Mesodermal cell (in vitro differentiated cells): Measurements from ENCODE around the gene VAC14.

Source experiments
- H3K27ac ChIP-seq: 2 replicates; pipeline ENCODE4 v1.7.0; 2013; ENCODE audit warnings: mild to moderate bottlenecking, low read depth, low read length, moderate library complexity; ENCODE audit not compliant: severe bottlenecking
- H3K36me3 ChIP-seq: 2 replicates; pipeline ENCODE4 v1.7.1; 2013; ENCODE audit warnings: mild to moderate bottlenecking, low read length, moderate library complexity; ENCODE audit not compliant: control insufficient read depth, insufficient read depth
- H3K4me1 ChIP-seq: one replicate; pipeline ENCODE4 v1.7.1; 2013; ENCODE audit warnings: mild to moderate bottlenecking, low read length; ENCODE audit not compliant: insufficient read depth, control insufficient read depth, poor library complexity, severe bottlenecking
- H3K4me3 ChIP-seq: 2 replicates; pipeline ENCODE4 v1.7.0; 2013; ENCODE audit warnings: low read length, control low read depth, mild to moderate bottlenecking; ENCODE audit not compliant: insufficient read depth, poor library complexity, severe bottlenecking; ENCODE audit errors: extremely low read depth
- H3K9me3 ChIP-seq: 2 replicates; pipeline ENCODE4 v1.7.1; 2013; ENCODE audit warnings: mild to moderate bottlenecking, low read length, moderate library complexity; ENCODE audit not compliant: control insufficient read depth
- WGBS, 2 experiments: methylation state at CpG; one replicate each; pipeline ENCODE4 v1.1.5; 2013; ENCODE audit warnings: missing lambda C conversion rate in 2 of 2; ENCODE audit not compliant: insufficient coverage in 2 of 2; 5-methylcytosine and 5-hydroxymethylcytosine counted together

The VAC14 gene

DNA sequence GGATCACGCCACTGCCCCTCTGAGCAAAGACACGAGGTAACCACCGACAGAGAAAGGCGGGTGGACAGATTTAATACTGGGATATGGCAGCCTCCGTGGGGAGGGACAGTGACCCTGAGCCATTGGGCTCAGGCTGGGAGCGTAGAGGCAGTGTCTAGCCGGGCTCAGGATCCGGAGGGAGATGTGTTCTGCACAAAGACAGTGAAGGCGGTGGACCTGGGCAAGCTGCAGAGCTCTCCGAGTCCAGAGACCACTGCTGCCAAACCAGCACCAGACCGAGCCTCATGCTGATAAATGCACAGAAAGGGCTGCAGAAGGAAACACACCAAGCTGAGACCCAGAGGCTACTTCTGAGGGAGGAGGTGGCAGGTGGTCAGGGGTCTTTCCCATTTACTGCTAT is 88.6 kb downstream of the VAC14 start:
- 91 to 95% methylated on average over 10 to 11 of the region's 11 CpGs for WGBS, 2 experiments

DNA sequence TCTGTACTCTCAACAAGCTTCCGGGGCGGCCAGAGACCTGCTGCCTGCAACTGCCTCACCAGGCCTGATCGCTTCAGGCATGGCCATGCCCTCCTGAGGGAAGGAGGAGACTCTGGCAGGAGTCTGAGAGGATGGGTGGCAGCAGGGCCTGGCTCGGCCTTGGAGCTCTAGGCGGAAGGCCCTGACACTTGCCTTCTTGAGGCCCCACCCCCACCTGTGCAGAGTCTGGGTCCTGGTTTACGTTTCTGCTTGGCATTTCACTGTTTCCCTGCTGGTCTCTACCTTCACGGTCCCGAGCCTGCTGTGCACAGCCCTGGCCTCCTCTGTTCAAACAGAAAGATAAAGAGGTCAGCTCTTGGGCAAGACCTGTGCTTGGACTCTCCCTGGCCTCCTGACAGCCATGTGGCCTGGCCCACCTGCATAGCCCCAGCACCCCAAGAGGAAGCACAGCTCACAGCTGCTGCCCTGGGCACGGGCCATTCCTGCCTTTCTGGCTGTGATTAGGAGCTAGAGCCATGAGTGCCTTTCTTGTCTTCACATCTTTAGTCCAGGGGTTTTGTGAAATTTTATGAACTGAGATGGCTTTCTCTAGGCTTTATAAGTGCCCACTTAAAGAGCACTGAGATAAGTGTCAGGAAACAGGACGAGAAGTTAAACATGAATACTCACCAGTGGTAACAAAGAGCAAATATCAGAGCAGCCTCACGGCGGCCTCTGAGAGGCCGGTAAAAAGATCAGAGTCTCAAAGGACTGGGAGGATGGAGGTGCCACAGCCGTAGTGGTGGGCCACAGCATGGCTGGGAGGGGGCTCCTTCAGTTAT is 89.5 kb downstream of the VAC14 start:
- Histone ChIP-seq H3K9me3 (no peaks in the 10 kb centered on the region), H3K36me3 (no peaks in the 10 kb centered on the region), H3K4me1 (peaks cover 55% of the 10 kb centered on the region), H3K27ac (no peak overlapping the region), H3K4me3 (no peak overlapping the region)
- WGBS, 2 experiments = 86 to 93% methylated on average over 10 to 12 of the region's 14 CpGs

More for the DNA sequence above, 88.6 kb downstream of the VAC14 start:
- Histone ChIP-seq H3K36me3 (no peaks in the 10 kb centered on the region), H3K4me3 (no peak overlapping the region), H3K4me1 (peaks cover 49% of the 10 kb centered on the region), H3K27ac (no peak overlapping the region), H3K9me3 (no peaks in the 10 kb centered on the region)

GRCh38 chr16:70710422-70711210 is 90.3 kb downstream of the VAC14 start:
- Histone ChIP-seq H3K4me1 (peaks cover 52% of the 10 kb centered on the region), H3K27ac (no peak overlapping the region), H3K9me3 (no peaks in the 10 kb centered on the region), H3K4me3 (no peak overlapping the region), H3K36me3 (no peaks in the 10 kb centered on the region)
- WGBS, 2 experiments = 94 to 95% methylated on average over 31 of the region's 31 CpGs

GRCh38 chr16:70709942-70710341 is 91.0 kb downstream of the VAC14 start:
- Histone ChIP-seq H3K4me3 (no peak overlapping the region), H3K36me3 (no peaks in the 10 kb centered on the region), H3K9me3 (no peaks in the 10 kb centered on the region), H3K4me1 (peaks cover 51% of the 10 kb centered on the region), H3K27ac (no peak overlapping the region)
- WGBS, 2 experiments = 95 to 96% methylated on average over 7 of the region's 7 CpGs

DNA sequence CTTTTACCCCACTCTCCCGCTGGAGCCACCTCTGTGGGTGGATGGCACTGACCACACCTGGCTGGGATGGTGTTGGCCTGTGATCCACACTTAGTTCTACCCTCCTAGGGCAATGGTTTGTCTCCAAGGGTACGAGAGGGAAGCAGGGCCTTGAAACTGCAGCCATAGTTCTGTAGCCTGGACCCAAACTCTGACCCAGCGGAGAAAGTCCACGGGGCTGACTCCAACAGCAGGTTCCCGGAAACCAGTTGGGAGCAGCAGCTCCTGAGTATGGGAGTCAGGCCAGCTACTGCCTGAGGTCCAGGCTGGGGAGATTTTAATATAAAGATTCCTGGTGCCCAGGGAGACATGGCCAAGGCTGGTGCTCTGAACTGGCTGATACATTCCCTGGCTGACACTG is 91.5 kb downstream of the VAC14 start:
- Histone ChIP-seq H3K4me1 (peaks cover 48% of the 10 kb centered on the region), H3K27ac (no peak overlapping the region), H3K4me3 (no peak overlapping the region), H3K36me3 (no peaks in the 10 kb centered on the region), H3K9me3 (no peaks in the 10 kb centered on the region)
- 92 to 96% methylated on average over 5 of the region's 5 CpGs for WGBS, 2 experiments

GRCh38 chr16:70708366-70709246 is 92.4 kb downstream of the VAC14 start:
- Histone ChIP-seq H3K4me3 (no peak overlapping the region), H3K9me3 (no peaks in the 10 kb centered on the region), H3K4me1 (peaks cover 48% of the 10 kb centered on the region), H3K27ac (no peak overlapping the region), H3K36me3 (no peaks in the 10 kb centered on the region)
- 79% methylated on average over 18 to 20 of the region's 20 CpGs for WGBS, 2 experiments

DNA sequence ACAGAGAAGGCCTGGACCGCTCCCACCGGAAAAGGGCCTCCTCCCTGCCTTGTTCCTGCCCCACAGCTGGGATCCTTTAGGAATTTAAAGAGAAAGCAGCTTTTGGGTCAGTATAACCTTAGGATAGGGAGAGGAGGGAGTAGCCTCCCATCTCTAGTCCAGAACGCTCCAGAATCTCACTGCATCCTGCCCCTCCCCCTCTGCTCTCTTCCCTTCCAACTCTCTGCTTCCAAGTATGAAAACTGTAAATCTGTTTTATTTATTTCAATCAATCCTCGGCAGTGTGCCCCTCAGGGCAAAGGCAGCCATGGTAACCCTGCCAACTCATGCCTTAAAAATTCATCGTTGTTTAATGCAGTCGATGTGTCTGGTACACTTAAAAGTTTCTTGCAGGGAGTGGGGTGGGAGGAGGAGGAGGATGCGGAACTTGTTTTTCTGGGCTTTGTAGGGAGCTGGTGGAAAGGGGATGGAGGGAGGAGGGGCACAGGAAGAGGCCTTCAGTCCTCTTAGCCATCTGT is 94.0 kb downstream of the VAC14 start:
- H3K4me1 ChIP-seq = peaks cover 52% of the 10 kb centered on the region
- no peak overlapping the region for H3K4me3 ChIP-seq
- no peak overlapping the region for H3K27ac ChIP-seq
- no peaks in the 10 kb centered on the region for H3K9me3 ChIP-seq
- H3K36me3 ChIP-seq = no peaks in the 10 kb centered on the region
- 84 to 93% methylated on average over 5 to 6 of the region's 7 CpGs for WGBS, 2 experiments

- H3K4me3 ChIP-seq = no peak overlapping the region
- 95 to 100% methylated on average over 4 to 7 of the region's 8 CpGs for WGBS, 2 experiments
- no peaks in the 10 kb centered on the region for H3K36me3 ChIP-seq
- H3K4me1 ChIP-seq = peaks cover 61% of the 10 kb centered on the region
- no peak overlapping the region for H3K27ac ChIP-seq
- no peaks in the 10 kb centered on the region for H3K9me3 ChIP-seq
Observed at GRCh38 chr16:70705056-70705455, 95.9 kb downstream of the VAC14 start.

DNA sequence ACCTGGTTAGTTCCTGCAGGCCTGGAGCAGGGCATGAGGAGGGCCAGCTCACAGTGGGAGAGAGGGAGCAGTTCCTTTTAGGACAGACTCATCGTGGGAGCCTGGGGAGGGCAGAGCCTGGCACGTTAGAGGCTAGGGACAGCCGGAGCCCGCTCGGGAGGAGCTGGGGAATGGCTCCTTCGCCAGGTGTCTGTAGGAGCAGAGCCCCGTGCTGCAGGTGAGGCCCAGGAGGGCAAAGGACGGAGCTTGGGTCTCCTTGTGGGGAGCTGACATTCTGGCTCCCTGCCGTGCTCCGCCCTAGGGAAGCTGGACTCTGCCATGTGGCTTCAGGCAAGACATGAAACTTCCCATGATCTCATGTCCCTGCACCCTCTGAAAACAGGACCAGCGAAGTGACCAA is 96.4 kb downstream of the VAC14 start:
- 90 to 97% methylated on average over 10 of the region's 11 CpGs for WGBS, 2 experiments
- peaks cover under 1% of the 10 kb centered on the region for H3K36me3 ChIP-seq
- H3K4me3 ChIP-seq = no peak overlapping the region
- H3K4me1 ChIP-seq = peaks cover 61% of the 10 kb centered on the region
- no peaks in the 10 kb centered on the region for H3K9me3 ChIP-seq
- no peak overlapping the region for H3K27ac ChIP-seq

DNA sequence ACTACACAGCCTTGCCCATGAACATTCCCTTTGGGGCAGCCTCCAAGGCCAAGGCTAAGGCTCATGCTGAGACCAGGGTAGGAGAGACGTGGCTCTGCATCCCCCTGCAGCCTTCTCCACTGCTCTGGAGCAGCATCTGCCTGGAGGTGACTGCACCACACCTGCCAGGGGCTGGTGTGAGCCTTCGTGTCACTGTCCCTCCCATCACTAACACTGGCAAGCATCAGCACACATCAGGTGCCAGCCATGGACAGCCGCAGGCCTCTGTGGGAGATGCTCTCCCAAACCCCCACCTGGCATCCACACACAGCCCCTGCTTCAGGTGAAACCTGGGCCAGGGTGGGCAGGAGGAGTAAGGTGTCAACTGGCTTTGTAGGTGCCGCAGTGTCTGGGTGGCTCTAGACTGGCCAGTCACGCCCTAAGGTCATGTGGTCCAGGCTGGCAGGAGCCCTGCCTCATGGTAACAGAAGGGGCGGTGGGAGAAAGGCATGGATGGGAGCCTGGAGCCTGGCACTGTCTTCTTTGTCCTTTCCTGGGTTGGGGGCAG is 97.0 kb downstream of the VAC14 start:
- Histone ChIP-seq H3K36me3 (peaks cover 7% of the 10 kb centered on the region), H3K27ac (peak overlapping the region; percentile 83), H3K4me1 (peaks cover 61% of the 10 kb centered on the region), H3K4me3 (no peak overlapping the region), H3K9me3 (no peaks in the 10 kb centered on the region)
- WGBS, 2 experiments = 83 to 85% methylated on average over 4 of the region's 6 CpGs
